ENCODE measurements around the gene FOXN4.
"Not testable (repeated sequence)": the region's sequence is repeated elsewhere in the genome, so short reads cannot be mapped to it uniquely, and the experiment has no call there.

FOXN4 gene

GRCh38 chr12:109330282-109331230 lies 21.5 kb upstream of the FOXN4 start:
- no peaks in the 10 kb centered on the region for H3K36me3 Mint-ChIP-seq
- ATAC-seq (ENCODE audit: low read depth): no peak
- no peaks in the 10 kb centered on the region for H3K4me1 Mint-ChIP-seq
- H3K9me3 Mint-ChIP-seq: no peaks in the 10 kb centered on the region
- no peak overlapping the region for H3K4me3 Mint-ChIP-seq
- no peak overlapping the region for H3K27ac Mint-ChIP-seq
- H3K27me3 Mint-ChIP-seq: peaks cover 6% of the 10 kb centered on the region
- DNase-seq (ENCODE audit: low spot score in 2 of 2): no peak

- ATAC-seq (ENCODE audit: low read depth): no peak
- Mint-ChIP-seq H3K4me3 (no peak overlapping the region), H3K27ac (no peak overlapping the region), H3K4me1 (no peaks in the 10 kb centered on the region), H3K27me3 (peaks cover 8% of the 10 kb centered on the region), H3K9me3 (no peaks in the 10 kb centered on the region), H3K36me3 (no peaks in the 10 kb centered on the region)
- no peak for DNase-seq (ENCODE audit: low spot score in 2 of 2)
Measured at GRCh38 chr12:109329686-109330085, 20.6 kb upstream of the FOXN4 start.

DNA sequence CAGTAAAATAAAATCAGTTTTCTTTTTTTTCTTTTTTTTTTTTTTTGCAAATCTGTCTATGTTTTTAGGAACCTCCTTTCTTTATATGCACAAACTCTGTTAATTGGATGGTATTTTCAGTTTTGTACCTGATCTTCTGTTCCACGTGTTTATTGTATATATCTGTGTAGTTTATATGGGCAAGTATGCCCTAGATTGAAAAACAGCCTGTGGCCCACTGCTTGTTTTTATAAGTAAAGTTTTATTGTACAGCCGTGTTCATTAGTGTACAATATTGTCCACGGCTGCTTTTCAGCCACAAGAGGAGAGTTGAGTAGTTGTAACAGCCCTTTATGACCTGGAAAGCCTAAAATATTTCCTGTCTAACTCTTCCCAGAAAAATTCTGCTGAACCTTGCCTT lies 19.9 kb upstream of the FOXN4 start:
- ATAC-seq (ENCODE audit: low read depth) (no peak), DNase-seq (ENCODE audit: low spot score in 2 of 2) (no peak)
- Mint-ChIP-seq H3K36me3 (no peaks in the 10 kb centered on the region), H3K4me3 (no peak overlapping the region), H3K4me1 (no peaks in the 10 kb centered on the region), H3K27ac (no peak overlapping the region), H3K27me3 (peaks cover 8% of the 10 kb centered on the region), H3K9me3 (no peaks in the 10 kb centered on the region)

DNA sequence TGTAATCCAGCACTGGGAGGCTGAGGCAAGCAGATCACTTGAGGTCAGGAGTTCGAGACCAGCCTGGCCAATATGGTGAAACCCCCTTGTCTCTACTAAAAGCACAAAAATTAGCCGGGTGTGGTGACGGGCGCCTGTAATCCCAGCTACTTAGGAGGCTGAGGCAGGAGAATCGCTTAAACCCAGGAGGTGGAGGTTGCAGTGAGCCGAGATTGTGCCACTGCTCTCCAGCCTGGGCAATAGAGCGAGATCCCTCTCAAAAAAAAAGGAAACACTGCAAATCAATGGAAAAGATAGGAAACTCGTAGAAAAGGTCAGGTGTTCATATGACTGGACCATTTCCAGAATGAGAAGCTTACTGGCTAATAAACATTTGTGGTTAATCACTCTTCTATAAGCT lies 12.2 kb upstream of the FOXN4 start:
- not testable (repeated sequence) for ATAC-seq (ENCODE audit: low read depth); H3K4me1 Mint-ChIP-seq; H3K9me3 Mint-ChIP-seq; H3K36me3 Mint-ChIP-seq; H3K4me3 Mint-ChIP-seq; H3K27ac Mint-ChIP-seq; DNase-seq (ENCODE audit: low spot score in 2 of 2)
- H3K27me3 Mint-ChIP-seq: peaks cover 16% of the 10 kb centered on the region

DNA sequence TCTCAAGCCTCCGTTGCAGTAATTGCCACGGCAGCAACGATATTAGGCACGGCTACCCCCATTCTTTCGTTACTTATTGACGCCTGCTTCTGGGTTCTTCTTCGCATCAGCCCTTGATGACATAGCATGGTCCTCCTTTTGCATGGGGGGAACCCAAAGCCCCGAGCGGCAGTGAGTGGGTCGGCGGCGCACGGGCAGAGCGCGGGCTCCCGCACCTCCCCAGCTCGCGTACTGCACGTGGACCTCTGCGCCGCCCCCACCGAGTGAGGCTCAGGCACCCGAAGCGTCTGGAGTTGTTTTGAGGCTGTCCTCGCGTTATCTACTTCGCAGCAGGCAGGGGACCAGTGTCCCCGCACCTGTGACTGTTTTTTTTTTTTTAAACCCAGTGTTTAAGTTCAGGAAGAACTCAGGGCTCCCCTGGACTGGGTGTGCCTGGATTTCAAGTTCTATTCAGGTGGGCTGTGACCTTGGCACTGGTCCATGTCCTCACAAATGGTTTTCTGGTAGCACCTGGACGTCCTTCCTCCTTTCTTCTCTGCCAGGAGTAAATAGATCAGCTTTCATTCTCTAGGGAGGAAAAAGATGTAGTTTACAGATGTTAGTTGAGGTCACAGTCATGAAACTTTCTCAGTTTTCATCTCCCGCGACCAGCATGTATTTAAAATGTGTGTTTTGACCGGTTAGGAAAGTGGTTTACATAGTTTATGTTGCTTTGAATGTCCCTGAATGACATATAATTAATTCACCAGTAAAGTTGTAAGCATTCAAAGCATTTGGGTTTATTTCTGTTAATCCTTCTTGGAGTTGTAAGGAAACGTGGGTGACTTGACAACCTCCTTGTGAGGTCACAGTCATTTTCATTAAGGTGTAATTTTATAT lies 1.4 kb upstream of the FOXN4 start:
- no peak for DNase-seq (ENCODE audit: low spot score in 2 of 2)
- peak; percentile 31 for ATAC-seq (ENCODE audit: low read depth)
- Mint-ChIP-seq H3K36me3 (no peaks in the 10 kb centered on the region), H3K9me3 (no peaks in the 10 kb centered on the region), H3K4me1 (peaks cover 11% of the 10 kb centered on the region), H3K4me3 (peak overlapping the region; percentile 80), H3K27me3 (peaks cover 26% of the 10 kb centered on the region), H3K27ac (no peak overlapping the region)

DNA sequence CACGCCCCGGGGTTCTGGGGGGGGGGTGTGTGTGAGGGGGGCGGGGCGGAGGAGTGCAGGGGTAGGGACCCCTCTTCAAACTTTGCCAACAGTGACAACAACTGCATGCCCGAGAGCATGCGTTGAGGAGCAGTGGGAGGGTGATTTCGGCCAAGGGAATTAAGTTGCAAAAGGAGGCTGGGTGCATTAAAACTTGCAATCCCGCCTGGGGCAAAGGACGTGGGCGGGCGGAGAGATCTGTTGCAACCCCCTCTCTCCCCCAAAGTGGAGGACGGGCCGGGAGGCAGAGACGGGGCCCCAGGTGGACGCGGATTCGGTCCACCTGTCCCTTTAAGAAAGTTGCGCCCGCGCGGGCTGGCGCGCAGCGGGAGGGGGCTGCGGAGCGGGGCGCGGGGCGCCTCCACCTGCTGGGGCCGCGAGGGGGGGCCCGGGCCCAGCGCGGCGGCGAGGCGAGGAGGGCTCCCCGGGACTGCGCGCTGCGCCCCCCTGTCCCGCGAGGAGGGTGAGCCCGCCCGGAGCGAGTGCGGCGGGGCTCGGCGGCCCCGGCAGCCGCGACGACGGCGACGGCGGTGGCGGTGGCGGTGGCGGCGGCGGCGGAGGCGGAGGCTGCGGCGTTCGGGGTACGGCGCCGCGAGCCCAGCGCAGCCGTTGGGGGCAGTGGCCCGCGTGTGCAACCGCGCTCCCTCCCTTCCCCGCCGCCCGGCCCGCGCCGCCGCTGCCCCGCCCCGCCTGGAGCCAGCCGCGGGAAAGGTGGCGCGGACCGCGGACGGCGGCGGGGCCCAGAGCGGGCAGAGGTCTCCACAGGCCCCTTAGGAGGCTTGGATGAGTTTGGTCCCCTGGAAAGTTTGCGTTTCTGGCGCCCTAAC lies 530 bp upstream of the FOXN4 start:
- ATAC-seq (ENCODE audit: low read depth) (peak; percentile 47), DNase-seq (ENCODE audit: low spot score in 2 of 2) (no peak)
- Mint-ChIP-seq H3K4me3 (peak overlapping the region; percentile 86), H3K9me3 (no peaks in the 10 kb centered on the region), H3K4me1 (peaks cover 11% of the 10 kb centered on the region), H3K27me3 (peaks cover 25% of the 10 kb centered on the region), H3K27ac (no peak overlapping the region), H3K36me3 (no peaks in the 10 kb centered on the region)

GRCh38 chr12:109307051-109307450 lies 2.0 kb downstream of the FOXN4 start:
- Mint-ChIP-seq H3K27me3 (peaks cover 31% of the 10 kb centered on the region), H3K27ac (no peak overlapping the region), H3K9me3 (no peaks in the 10 kb centered on the region), H3K4me3 (no peak overlapping the region), H3K36me3 (no peaks in the 10 kb centered on the region), H3K4me1 (peaks cover 11% of the 10 kb centered on the region)
- DNase-seq (ENCODE audit: low spot score in 2 of 2): no peak
- ATAC-seq (ENCODE audit: low read depth): no peak

GRCh38 chr12:109305547-109305946 lies 3.5 kb downstream of the FOXN4 start:
- no peak overlapping the region for H3K27ac Mint-ChIP-seq
- peaks cover 7% of the 10 kb centered on the region for H3K4me1 Mint-ChIP-seq
- no peak overlapping the region for H3K4me3 Mint-ChIP-seq
- H3K27me3 Mint-ChIP-seq: peaks cover 32% of the 10 kb centered on the region
- H3K36me3 Mint-ChIP-seq: no peaks in the 10 kb centered on the region
- DNase-seq (ENCODE audit: low spot score in 2 of 2) (no peak), ATAC-seq (ENCODE audit: low read depth) (no peak)
- H3K9me3 Mint-ChIP-seq: no peaks in the 10 kb centered on the region

- Mint-ChIP-seq H3K4me3 (no peak overlapping the region), H3K4me1 (peaks cover 3% of the 10 kb centered on the region), H3K27ac (no peak overlapping the region), H3K27me3 (peaks cover 29% of the 10 kb centered on the region), H3K9me3 (no peaks in the 10 kb centered on the region), H3K36me3 (no peaks in the 10 kb centered on the region)
- ATAC-seq (ENCODE audit: low read depth) (no peak), DNase-seq (ENCODE audit: low spot score in 2 of 2) (no peak)
Measured at GRCh38 chr12:109304485-109304884, 4.6 kb downstream of the FOXN4 start.

- peaks cover 22% of the 10 kb centered on the region for H3K27me3 Mint-ChIP-seq
- no peaks in the 10 kb centered on the region for H3K9me3 Mint-ChIP-seq
- no peaks in the 10 kb centered on the region for H3K36me3 Mint-ChIP-seq
- ATAC-seq (ENCODE audit: low read depth): no peak
- DNase-seq (ENCODE audit: low spot score in 2 of 2): no peak
- no peak overlapping the region for H3K4me3 Mint-ChIP-seq
- H3K4me1 Mint-ChIP-seq: no peaks in the 10 kb centered on the region
- no peak overlapping the region for H3K27ac Mint-ChIP-seq
Measured at GRCh38 chr12:109302770-109303169, 6.3 kb downstream of the FOXN4 start.

DNA sequence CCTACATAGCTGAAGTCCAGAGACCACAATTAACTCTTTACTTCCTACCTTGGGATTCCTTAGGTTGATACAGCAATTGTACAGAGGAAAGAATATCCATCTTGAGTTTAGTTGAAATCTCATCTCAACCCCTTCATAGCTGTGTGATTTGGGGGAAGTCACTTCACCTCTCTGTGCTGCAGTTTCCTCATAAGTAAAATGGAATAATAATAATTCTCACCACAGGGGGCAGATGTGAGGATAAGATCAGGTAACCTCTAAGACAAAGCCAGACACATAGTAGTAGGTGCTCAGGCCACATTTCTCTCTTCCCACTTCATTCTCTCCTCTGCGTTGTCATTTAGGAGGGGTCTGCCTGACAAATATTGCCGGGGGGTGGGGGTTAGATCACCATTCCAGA lies 6.7 kb downstream of the FOXN4 start:
- ATAC-seq (ENCODE audit: low read depth): no peak

GRCh38 chr12:109301643-109302168 lies 7.4 kb downstream of the FOXN4 start:
- Mint-ChIP-seq H3K27me3 (peaks cover 18% of the 10 kb centered on the region), H3K4me1 (no peaks in the 10 kb centered on the region), H3K9me3 (no peaks in the 10 kb centered on the region), H3K36me3 (no peaks in the 10 kb centered on the region), H3K27ac (no peak overlapping the region), H3K4me3 (no peak overlapping the region)
- DNase-seq (ENCODE audit: low spot score in 2 of 2): no peak
- no peak for ATAC-seq (ENCODE audit: low read depth)

More for the DNA sequence above, 6.7 kb downstream of the FOXN4 start:
- Mint-ChIP-seq H3K4me1 (no peaks in the 10 kb centered on the region), H3K9me3 (no peaks in the 10 kb centered on the region), H3K27me3 (peaks cover 18% of the 10 kb centered on the region), H3K36me3 (no peaks in the 10 kb centered on the region), H3K4me3 (no peak overlapping the region), H3K27ac (no peak overlapping the region)
- no peak for DNase-seq (ENCODE audit: low spot score in 2 of 2)

GRCh38 chr12:109299849-109300248 lies 9.2 kb downstream of the FOXN4 start:
- Mint-ChIP-seq H3K9me3 (no peaks in the 10 kb centered on the region), H3K27ac (no peak overlapping the region), H3K4me1 (no peaks in the 10 kb centered on the region), H3K27me3 (peaks cover 17% of the 10 kb centered on the region), H3K4me3 (no peak overlapping the region), H3K36me3 (no peaks in the 10 kb centered on the region)
- DNase-seq (ENCODE audit: low spot score in 2 of 2) (no peak), ATAC-seq (ENCODE audit: low read depth) (no peak)

Data from memory B cell (primary cell).